BE2C (cell line): ENCODE data around the gene AMN.

Experiments
- DNase-seq: peaks from one replicate; pipeline ENCODE4 v3.0.0-alpha.2; 2020
- H3K27me3 ChIP-seq: fragments of 250-450 bp; sonication (Bioruptor Pico); 2 replicates; pipeline ENCODE4 v1.5.1; 2020; ENCODE audit warnings: mild to moderate bottlenecking
- H3K36me3 ChIP-seq: fragments of 250-450 bp; sonication (Bioruptor Pico); 2 replicates; pipeline ENCODE4 v1.5.1; 2020; ENCODE audit warnings: mild to moderate bottlenecking
- H3K4me1 ChIP-seq: fragments of 250-450 bp; sonication (Bioruptor Pico); 2 replicates; pipeline ENCODE4 v1.5.1; 2020
- H3K4me3 ChIP-seq: 2 replicates; pipeline ENCODE4 v1.5.1; 2011; ENCODE audit warnings: low read depth, low read length
- H3K9me3 ChIP-seq: fragments of 250-450 bp; sonication (Bioruptor Pico); 2 replicates; pipeline ENCODE4 v1.5.1; 2020
- CTCF ChIP-seq: IDR thresholded peaks from 2 replicates; pipeline ENCODE4 v1.5.1; 2012; ENCODE audit warnings: mild to moderate bottlenecking, low read depth, low read length

AMN gene

GRCh38 chr14:102939329-102939728 is 16.9 kb downstream of the AMN start:
- H3K4me1 ChIP-seq = peaks cover 14% of the 10 kb centered on the region
- no peak for TF ChIP-seq CTCF
- H3K36me3 ChIP-seq = peaks cover 54% of the 10 kb centered on the region
- no peak overlapping the region for H3K4me3 ChIP-seq
- H3K27me3 ChIP-seq = no peaks in the 10 kb centered on the region
- no peaks in the 10 kb centered on the region for H3K9me3 ChIP-seq
- DNase-seq = no peak

DNA sequence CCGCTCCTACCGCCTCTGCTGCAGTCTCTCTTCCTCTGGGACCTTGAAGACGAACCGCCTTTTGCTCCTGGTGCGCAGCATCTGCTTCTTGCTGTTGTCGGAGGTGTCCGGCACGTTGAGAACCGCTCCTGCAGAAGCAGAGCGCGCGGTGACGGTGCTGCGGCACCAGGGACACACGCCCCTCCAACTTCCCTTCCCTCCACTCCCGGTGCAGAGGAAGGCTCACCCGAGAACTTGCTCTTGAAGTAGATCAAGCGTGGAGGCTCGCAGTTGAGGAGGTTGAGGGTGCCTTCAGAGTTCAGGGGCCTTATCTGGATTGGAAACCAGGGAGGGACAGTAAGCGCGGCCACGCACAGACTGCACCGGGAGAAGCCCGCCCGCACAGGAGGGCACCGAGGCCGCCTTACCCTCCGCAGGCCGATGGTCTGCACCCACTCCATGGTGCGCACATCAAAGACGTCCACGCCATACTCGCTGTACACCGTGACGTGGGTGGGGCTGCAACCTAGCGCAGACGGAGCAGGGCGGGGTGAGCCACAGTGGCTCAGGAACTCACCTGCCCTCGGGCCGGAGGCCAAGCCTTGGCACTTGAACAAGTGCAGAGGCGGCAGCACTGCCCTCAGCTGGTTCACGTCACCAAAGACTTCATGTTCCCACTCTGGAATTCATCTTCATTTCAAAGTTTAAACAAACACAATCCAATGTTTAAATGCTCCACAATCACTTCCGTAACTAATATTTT is 17.5 kb downstream of the AMN start:
- no peak for TF ChIP-seq CTCF
- Histone ChIP-seq H3K9me3 (no peaks in the 10 kb centered on the region), H3K4me1 (peaks cover 14% of the 10 kb centered on the region), H3K36me3 (peaks cover 61% of the 10 kb centered on the region), H3K4me3 (no peak overlapping the region), H3K27me3 (no peaks in the 10 kb centered on the region)
- DNase-seq = no peak

DNA sequence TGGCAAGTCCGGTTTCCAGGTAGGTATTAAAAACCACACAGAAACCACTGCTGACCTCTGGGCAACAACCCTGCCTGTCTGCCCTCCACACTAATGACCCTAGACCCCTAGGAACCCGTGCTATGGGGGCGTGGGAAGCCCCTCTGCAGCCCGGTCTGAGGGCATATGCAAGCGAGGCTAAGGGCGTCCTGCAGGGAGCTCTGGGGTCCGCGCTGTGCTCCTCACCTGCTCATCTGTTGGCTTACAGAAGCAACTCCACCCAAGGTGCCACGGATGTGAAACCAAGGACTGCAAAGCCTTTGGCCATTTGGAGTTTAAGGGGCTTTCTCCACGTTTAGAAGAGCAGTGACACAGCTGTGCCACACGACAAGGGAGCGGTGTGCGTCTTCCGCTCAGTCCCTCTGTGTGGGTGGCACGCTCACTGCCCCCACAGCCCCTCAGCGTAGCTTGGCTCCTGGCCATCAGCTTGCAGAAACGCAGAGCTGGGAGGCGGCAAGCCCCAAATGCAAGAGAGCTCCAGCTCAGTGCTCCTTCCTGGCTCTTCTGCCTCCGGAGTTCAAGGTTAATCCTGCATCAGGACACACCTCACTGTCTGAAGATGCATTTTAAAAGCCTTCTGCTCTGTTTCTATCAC is 18.4 kb downstream of the AMN start:
- H3K36me3 ChIP-seq = peaks cover 69% of the 10 kb centered on the region
- TF ChIP-seq CTCF = no peak
- DNase-seq = no peak
- H3K27me3 ChIP-seq = no peaks in the 10 kb centered on the region
- no peak overlapping the region for H3K4me3 ChIP-seq
- H3K4me1 ChIP-seq = peaks cover 14% of the 10 kb centered on the region
- H3K9me3 ChIP-seq = no peaks in the 10 kb centered on the region

DNA sequence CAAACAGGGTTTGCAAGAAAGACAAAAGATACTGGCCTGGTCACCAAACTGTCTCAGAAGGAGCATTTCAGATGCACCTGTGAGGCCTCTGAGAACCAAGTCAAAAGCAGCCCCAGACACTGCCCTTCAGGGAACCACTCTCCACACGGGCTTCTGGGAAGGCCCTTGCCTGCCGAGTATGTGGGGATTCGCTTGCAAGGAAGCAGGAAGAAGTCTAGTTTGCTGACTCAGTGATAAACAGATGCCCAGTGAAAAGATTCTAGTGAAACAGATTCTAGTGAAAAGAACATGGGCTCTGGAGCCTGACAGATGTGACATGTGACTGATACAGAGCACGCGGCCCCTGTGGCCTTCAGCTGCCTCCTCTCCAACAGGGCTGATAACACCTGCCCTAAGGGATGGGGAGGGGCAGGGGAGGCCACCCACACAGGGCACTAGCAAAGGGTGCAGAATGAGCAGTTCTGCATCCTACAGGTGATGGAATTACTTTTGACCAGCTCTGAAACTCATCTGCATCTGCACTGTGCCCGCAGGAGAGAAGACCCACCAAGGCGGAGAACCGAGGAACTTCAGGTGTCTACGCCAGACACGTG is 19.1 kb downstream of the AMN start:
- Histone ChIP-seq H3K27me3 (no peaks in the 10 kb centered on the region), H3K36me3 (peaks cover 73% of the 10 kb centered on the region), H3K4me1 (peaks cover 14% of the 10 kb centered on the region), H3K4me3 (no peak overlapping the region), H3K9me3 (no peaks in the 10 kb centered on the region)
- no peak for TF ChIP-seq CTCF
- peak; percentile 50 for DNase-seq

DNA sequence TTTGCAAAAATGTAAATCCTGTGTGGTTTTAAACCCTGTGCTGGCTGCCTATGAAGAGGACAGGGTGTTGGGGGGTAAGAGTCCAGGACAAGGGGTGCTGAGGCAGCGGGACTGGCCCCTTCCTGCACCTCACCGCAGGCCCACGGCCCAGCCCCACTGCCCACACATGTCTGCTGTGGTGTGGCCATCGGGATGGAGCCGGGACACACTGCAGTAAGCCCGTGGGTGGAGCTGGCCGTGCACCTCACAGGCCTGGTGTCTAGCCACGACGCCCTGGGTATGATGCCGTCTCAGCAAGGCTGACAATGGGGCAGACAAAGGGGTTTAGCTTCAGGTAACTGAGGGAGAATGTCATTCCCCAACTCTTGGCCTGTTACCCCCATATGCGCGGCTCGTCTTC is 19.6 kb downstream of the AMN start:
- no peak overlapping the region for H3K4me3 ChIP-seq
- DNase-seq = no peak
- peaks cover 77% of the 10 kb centered on the region for H3K36me3 ChIP-seq
- no peak for TF ChIP-seq CTCF
- no peaks in the 10 kb centered on the region for H3K9me3 ChIP-seq
- H3K27me3 ChIP-seq = no peaks in the 10 kb centered on the region
- H3K4me1 ChIP-seq = peaks cover 14% of the 10 kb centered on the region

GRCh38 chr14:102943454-102943853 is 21.0 kb downstream of the AMN start:
- peaks cover 14% of the 10 kb centered on the region for H3K4me1 ChIP-seq
- no peak overlapping the region for H3K4me3 ChIP-seq
- H3K9me3 ChIP-seq = no peaks in the 10 kb centered on the region
- H3K27me3 ChIP-seq = no peaks in the 10 kb centered on the region
- no peak for DNase-seq
- peaks cover 75% of the 10 kb centered on the region for H3K36me3 ChIP-seq
- no peak for TF ChIP-seq CTCF
